Measurements from ENCODE around the gene IHH. TPM values are rescaled to one million over a fixed set of nuclear protein-coding genes. Genes with fewer than 3 reads are reported as not detected.
A peak's percentile ranks its signal among the peaks of the same experiment; 100 is the strongest.

Gene IHH
- total RNA-seq: under 1 TPM in 1 of 2 experiments, not detected in 1; 0.10 TPM

DNA sequence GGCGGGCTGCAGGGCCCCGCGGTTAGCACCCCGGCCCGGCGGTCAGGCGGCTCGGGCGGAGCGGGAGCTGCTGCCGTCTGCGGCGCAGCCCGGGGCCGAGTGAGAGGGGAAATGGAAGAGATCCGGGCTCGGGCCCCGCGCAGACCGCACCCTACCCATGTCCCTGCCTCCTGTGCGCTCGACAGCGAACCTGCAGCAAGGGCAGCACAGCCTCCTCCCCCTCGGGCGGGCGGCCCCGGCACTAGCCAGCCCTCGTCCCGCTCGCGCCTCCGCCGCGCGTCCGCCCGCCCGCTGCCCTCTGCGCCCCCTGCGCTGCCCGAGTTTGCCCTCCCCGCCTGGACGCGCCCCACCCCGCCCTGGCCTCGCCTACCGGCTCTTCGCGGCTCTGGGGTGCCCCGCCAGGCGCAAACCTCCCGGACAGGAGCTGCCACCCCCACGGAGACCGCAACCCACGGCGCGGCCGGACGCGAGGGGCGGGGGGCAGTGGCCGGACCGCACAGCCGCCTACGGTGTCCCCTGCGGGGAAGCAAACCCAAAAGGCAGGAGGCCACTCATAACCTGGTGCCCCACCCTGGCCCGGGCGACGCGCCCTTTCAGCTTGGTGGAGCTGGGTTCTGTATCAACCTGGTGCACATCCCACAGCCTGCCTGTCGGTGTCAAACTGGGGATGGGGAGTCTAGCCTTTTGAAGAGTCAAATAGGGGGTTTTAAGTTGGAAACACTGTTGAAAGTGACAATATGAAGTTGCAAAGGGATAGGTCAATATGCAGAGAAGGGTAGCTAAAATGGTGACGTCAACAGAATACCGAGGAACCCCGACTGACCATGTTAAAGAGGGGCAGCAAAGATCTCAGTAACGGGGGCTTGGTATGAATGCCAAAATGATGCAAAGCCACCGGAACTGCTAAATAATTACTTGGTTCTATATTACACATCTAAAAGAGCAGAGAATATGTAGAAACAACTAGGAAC is at the start of gene IHH:
Gene IHH (minus strand): TSS at position 101 of the 971 bp plus-strand sequence. CDS start 454 bp downstream, outside the sequence.
- Mint-ChIP-seq H3K4me3 (peak within 1 kb of the TSS; percentile 13), H3K4me1 (ENCODE audit: low read depth) (peaks cover 26% of the 10 kb centered on the region), H3K9me3 (no peaks in the 10 kb centered on the region), H3K27me3 (peaks cover 56% of the 10 kb centered on the region), H3K27ac (no peak within 1 kb of the TSS), H3K36me3 (no peaks in the 10 kb centered on the region)
- POLR2A ChIA-PET: no interaction called here
- DNase-seq: peak; percentile 19
- intact Hi-C loops (cut with micrococcal nuclease): no loop called here
- CTCF ChIA-PET: interaction anchor here (0.7 to 12.3 kb wide), 7 partner anchors 31 to 98 kb away, joined by 4 to 238 read pairs (median 6); no protein-coding TSS in a partner anchor

DNA sequence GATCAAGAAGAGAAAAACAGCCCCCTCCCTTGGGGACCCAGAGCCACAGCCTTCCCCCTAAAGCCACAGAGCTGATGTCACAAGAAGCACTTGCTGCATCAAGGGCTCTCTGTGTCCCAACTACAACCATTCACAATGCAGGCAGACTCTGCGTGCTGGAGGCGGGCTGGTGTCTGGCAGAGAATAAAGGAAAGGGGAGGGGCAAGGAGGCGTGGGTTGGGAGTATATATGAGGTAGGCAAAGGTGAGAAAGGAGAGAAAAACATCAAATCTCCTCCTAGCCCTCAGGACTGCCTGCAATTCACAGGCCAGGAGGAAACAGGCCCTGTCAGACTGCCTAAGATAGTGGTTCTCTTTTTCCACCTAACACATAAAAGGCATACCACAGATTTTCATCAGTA is 48.8 kb upstream of the IHH start:
- CTCF ChIA-PET: interaction anchor here (1.7 kb wide), 1 partner anchor 36 kb away, joined by 4 read pairs; no protein-coding TSS in a partner anchor
- POLR2A ChIA-PET: no interaction called here
- Mint-ChIP-seq H3K27me3 (no peaks in the 10 kb centered on the region), H3K4me1 (ENCODE audit: low read depth) (peaks cover 42% of the 10 kb centered on the region), H3K9me3 (no peaks in the 10 kb centered on the region), H3K27ac (no peak overlapping the region), H3K36me3 (peaks cover 4% of the 10 kb centered on the region), H3K4me3 (no peak overlapping the region)
- DNase-seq: peak; percentile 69
- intact Hi-C loops (cut with micrococcal nuclease): no loop called here

DNA sequence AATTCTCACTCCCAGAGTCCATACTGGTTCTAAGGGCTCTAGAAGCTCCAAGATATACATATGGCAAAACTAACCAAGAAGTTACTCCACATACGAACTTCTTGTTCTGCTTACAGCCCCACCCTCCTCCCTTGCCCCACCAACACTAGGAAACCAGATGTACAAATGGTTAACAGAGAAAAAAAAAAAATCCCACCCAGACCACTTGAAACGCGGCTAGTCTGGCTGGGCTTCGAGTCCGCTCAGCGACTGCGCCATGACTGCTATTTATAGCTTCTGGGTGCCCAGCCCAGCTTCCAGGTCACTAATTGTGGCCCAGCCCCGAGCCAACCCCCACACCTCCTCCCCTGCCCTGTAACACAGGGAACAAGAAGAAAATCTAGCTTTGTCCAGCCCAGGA is 47.0 kb upstream of the IHH start:
- H3K27me3 Mint-ChIP-seq: no peaks in the 10 kb centered on the region
- CTCF ChIA-PET: interaction anchor here (1.2 to 5.1 kb wide), 3 partner anchors 12 to 49 kb away, joined by 4 to 45 read pairs (median 4); no protein-coding TSS in a partner anchor
- no peak overlapping the region for H3K4me3 Mint-ChIP-seq
- intact Hi-C loops (cut with micrococcal nuclease): no loop called here
- H3K9me3 Mint-ChIP-seq: no peaks in the 10 kb centered on the region
- peaks cover 43% of the 10 kb centered on the region for H3K4me1 Mint-ChIP-seq (ENCODE audit: low read depth)
- POLR2A ChIA-PET: no interaction called here
- no peak overlapping the region for H3K27ac Mint-ChIP-seq
- DNase-seq: no peak
- peaks cover 4% of the 10 kb centered on the region for H3K36me3 Mint-ChIP-seq

DNA sequence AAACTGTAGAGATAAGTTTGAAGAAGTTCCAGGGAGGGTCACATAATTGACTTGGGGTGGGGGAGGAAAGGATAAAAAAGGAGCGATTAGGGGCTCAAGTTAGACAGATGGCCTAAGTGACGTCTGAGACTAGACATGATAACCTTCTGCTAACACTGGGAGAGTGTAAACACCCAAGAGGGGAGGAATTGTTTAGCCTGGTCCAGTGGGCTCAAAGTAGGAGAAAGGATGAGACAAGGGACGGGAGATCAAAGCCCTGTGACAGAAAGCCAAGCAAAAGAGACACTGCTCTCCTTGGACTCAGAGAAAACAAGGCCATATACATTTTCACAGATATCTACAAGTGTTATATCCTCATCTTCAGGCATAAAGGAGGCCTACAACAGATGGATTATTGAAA is 45.5 kb upstream of the IHH start:
- no peak overlapping the region for H3K4me3 Mint-ChIP-seq
- no peak overlapping the region for H3K27ac Mint-ChIP-seq
- ChIA-PET CTCF (interaction anchor here (1.1 to 5.1 kb wide), 4 partner anchors 12 to 126 kb away, joined by 3 to 45 read pairs (median 20); no protein-coding TSS in a partner anchor), POLR2A (no interaction called here)
- DNase-seq: no peak
- peaks cover 35% of the 10 kb centered on the region for H3K4me1 Mint-ChIP-seq (ENCODE audit: low read depth)
- no peaks in the 10 kb centered on the region for H3K9me3 Mint-ChIP-seq
- intact Hi-C loops (cut with micrococcal nuclease): no loop called here
- H3K27me3 Mint-ChIP-seq: no peaks in the 10 kb centered on the region
- H3K36me3 Mint-ChIP-seq: peaks cover 4% of the 10 kb centered on the region

DNA sequence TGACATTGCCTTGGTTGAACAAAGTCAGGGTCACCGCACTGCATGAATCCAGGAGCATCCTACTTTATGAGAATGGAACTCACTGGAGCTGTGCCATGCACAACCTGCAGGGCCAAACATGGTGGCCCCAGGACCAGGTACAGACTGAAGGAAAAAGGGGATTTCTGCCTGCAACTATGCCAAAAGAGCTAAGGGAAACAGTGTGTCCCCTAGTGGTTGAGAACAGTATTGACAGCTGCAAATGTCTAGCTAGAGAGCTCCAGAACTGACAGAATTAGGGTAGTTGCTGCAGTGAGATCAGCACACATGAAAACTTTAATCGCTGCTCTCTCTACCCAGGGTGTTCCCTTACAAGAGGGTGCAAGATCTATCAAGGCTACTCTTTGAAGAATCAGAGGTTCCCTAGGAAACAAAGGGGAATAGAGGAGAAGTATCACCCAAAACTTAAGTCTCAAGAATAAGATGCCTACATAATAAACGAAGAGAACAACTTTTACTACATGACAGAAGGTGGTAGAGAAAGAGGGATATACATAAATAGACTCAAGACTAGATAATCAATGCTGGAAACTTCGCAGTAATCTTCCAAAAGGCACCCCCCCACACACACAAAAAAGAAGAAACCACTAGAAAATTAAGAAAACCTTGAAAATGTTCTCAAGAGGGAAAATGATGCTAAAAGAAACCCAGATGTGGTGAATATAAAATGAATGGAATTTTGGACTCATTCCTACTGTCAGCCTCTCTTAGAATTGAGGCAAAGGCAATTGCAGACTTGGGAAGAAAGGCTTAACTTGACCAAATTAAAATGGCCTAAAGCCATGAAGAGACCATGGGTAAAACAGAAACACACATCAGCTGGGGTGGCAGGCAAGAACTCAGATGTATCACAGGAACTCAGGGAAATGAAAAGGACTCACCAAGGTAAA is 43.6 kb upstream of the IHH start:
- Mint-ChIP-seq H3K4me3 (no peak overlapping the region), H3K27ac (peak overlapping the region; percentile 53), H3K4me1 (ENCODE audit: low read depth) (peaks cover 29% of the 10 kb centered on the region), H3K27me3 (no peaks in the 10 kb centered on the region), H3K9me3 (no peaks in the 10 kb centered on the region), H3K36me3 (no peaks in the 10 kb centered on the region)
- intact Hi-C loops (cut with micrococcal nuclease): loop anchor here (1.0 to 2.0 kb wide), 2 partner anchors 20 to 46 kb away; no protein-coding TSS in a partner anchor
- ChIA-PET POLR2A (interaction anchor here (0.9 kb wide), 1 partner anchor 8 kb away, joined by 3 read pairs; no protein-coding TSS in a partner anchor), CTCF (interaction anchor here (0.6 to 5.1 kb wide), 45 partner anchors 8 to 190 kb away, joined by 3 to 45 read pairs (median 5); partner anchors contain the start of genes IHH and NHEJ1)
- DNase-seq: peak; percentile 18

DNA sequence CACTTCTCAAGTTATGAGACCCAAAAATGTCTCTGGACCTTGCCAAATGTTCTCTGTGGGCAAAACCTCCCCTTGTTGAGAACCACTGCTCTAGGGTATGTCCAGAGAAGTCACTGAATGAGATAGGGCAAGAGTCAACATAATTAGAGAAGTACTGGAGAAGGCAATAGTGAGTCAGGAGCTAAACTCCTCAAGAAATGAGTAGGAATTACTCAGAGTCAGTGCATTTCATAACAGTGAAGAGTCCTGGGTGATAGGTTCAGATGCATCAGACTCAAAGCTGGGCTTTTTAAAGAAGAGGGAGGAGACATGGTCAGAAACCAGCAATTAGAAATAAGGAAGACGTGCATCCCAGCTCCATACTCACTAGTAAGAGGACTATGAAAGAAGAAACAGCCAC is 38.6 kb upstream of the IHH start:
- POLR2A ChIA-PET: no interaction called here
- H3K27me3 Mint-ChIP-seq: no peaks in the 10 kb centered on the region
- no peak for DNase-seq
- H3K9me3 Mint-ChIP-seq: no peaks in the 10 kb centered on the region
- H3K4me1 Mint-ChIP-seq (ENCODE audit: low read depth): peaks cover 4% of the 10 kb centered on the region
- H3K4me3 Mint-ChIP-seq: no peak overlapping the region
- no peaks in the 10 kb centered on the region for H3K36me3 Mint-ChIP-seq
- CTCF ChIA-PET: interaction anchor here (0.7 to 1.2 kb wide), 4 partner anchors 12 to 98 kb away, joined by 3 to 5 read pairs (median 3); no protein-coding TSS in a partner anchor
- H3K27ac Mint-ChIP-seq: no peak overlapping the region
- intact Hi-C loops (cut with micrococcal nuclease): no loop called here

DNA sequence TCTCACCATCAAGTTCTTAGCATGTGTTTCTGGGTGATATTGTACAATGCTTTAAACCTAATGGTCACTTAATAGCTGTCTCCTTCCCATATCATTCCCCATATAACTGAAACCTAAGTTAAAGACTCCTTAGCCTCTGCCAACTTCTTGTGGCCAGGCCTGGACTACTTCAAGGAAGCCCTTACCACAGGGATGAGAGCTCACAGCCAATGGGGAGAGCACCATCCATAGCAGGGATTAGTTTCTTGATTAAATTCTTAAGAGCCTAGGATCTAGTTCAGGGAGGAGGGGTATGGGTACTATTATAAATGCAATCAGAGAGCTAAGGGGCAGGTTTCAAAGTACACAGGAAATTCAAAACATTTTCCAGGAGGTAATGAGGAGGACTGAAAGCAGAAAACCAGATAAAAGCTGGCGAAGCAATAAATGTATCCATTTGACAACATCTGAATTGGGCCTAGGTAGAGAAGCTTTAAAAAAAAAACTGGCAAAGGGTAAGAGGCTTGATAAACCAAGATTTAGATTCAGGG is 34.8 kb upstream of the IHH start:
- no peak overlapping the region for H3K4me3 Mint-ChIP-seq
- CTCF ChIA-PET: interaction anchor here (1.0 to 2.1 kb wide), 6 partner anchors 9 to 219 kb away, joined by 3 to 13 read pairs (median 4); no protein-coding TSS in a partner anchor
- no peak for DNase-seq
- H3K4me1 Mint-ChIP-seq (ENCODE audit: low read depth): no peaks in the 10 kb centered on the region
- H3K27ac Mint-ChIP-seq: no peak overlapping the region
- no peaks in the 10 kb centered on the region for H3K27me3 Mint-ChIP-seq
- POLR2A ChIA-PET: no interaction called here
- H3K36me3 Mint-ChIP-seq: no peaks in the 10 kb centered on the region
- intact Hi-C loops (cut with micrococcal nuclease): no loop called here
- H3K9me3 Mint-ChIP-seq: no peaks in the 10 kb centered on the region

DNA sequence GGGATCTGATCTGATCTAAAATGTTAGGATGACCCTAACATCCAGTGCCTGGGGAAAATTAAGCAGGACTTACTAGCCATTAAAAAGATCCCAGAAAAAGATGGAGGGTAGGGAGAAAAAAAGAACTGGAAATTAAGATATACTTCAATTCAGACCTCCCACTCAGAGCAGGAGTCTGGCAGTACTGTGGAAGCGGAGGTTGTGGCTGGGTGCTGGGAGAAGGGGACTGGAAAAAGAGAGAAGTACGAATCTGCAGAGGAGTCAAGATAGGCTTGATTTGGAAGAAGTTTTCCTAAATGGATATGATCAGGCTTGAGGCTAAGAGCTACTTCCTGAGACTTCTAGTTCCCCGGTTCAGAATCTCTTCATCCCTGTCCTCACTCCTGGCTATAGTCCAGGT is 33.5 kb upstream of the IHH start:
- Mint-ChIP-seq H3K27me3 (no peaks in the 10 kb centered on the region), H3K27ac (no peak overlapping the region), H3K36me3 (peaks cover 3% of the 10 kb centered on the region), H3K4me1 (ENCODE audit: low read depth) (no peaks in the 10 kb centered on the region), H3K9me3 (no peaks in the 10 kb centered on the region), H3K4me3 (no peak overlapping the region)
- DNase-seq: no peak
- ChIA-PET CTCF (interaction anchor here (1.7 to 2.1 kb wide), 2 partner anchors 10 to 25 kb away, joined by 5 to 13 read pairs; no protein-coding TSS in a partner anchor), POLR2A (no interaction called here)
- intact Hi-C loops (cut with micrococcal nuclease): no loop called here

DNA sequence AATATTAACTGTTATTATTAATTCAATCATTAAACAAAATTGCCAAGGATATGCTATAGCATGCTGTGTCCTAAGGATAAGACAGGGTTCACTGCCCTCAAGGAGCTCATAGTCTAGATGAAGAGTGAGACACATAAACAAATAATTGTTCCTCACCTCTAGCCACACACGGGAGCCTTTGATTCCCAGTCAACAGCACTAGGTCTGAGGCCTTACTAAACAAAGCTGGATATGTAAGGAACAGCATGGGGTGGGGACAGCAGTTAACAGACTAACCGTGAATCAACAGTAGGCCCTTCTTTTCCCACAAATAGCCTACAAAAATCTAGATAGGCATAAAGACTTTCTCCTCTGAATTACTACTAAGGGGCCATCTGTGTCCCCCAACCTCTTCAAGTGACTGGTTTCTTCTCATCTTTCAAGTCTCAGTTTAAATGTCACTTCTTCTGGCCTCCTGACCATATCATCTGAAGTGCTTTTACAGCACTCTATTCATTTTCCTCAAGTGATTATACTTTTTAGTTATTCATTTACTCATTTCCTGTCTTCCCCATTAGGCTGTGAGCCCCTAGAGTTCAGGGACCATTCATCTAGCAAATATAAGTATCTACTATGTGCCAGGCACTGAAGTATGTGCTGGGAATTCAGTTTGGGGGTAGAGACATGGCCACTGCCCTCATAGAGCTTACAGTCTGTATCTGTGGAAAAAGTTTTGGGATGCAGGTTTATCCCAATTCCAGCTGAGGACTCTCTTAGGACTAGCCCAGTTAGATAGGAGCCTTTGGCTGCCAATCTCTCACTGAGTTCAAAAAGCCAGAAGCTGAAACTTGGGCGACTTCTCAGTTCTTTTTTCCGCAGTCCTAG is 29.9 kb upstream of the IHH start:
- Mint-ChIP-seq H3K27ac (no peak overlapping the region), H3K27me3 (no peaks in the 10 kb centered on the region), H3K36me3 (peaks cover 6% of the 10 kb centered on the region), H3K4me1 (ENCODE audit: low read depth) (peaks cover 4% of the 10 kb centered on the region), H3K4me3 (no peak overlapping the region), H3K9me3 (no peaks in the 10 kb centered on the region)
- no peak for DNase-seq
- ChIA-PET CTCF (interaction anchor here (0.9 to 2.7 kb wide), 7 partner anchors 13 to 187 kb away, joined by 3 to 12 read pairs (median 4); no protein-coding TSS in a partner anchor), POLR2A (no interaction called here)
- intact Hi-C loops (cut with micrococcal nuclease): no loop called here

DNA sequence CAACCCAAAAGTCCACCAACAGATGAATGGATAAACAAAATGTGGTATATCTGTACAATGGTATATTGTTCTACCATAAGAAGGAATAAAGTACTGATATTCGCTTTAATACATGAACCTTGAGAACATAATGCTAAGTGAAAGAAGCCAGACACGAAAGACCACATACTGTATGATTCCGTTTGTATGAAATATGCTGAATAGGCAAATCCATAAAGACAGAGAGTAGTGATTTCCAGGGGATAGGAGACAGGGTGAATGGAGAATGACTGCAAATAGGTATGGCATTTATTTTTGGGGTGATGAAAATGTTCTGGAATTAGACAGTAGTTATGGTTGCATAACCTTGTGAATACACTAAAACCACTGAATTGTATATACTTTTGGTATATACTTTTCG is 28.6 kb upstream of the IHH start:
- Mint-ChIP-seq H3K4me1 (ENCODE audit: low read depth) (peaks cover 4% of the 10 kb centered on the region), H3K27me3 (no peaks in the 10 kb centered on the region), H3K36me3 (peaks cover 6% of the 10 kb centered on the region), H3K9me3 (no peaks in the 10 kb centered on the region), H3K4me3 (no peak overlapping the region), H3K27ac (no peak overlapping the region)
- CTCF ChIA-PET: interaction anchor here (2.7 kb wide), 1 partner anchor 15 kb away, joined by 12 read pairs; no protein-coding TSS in a partner anchor
- POLR2A ChIA-PET: no interaction called here
- DNase-seq: no peak
- intact Hi-C loops (cut with micrococcal nuclease): no loop called here

DNA sequence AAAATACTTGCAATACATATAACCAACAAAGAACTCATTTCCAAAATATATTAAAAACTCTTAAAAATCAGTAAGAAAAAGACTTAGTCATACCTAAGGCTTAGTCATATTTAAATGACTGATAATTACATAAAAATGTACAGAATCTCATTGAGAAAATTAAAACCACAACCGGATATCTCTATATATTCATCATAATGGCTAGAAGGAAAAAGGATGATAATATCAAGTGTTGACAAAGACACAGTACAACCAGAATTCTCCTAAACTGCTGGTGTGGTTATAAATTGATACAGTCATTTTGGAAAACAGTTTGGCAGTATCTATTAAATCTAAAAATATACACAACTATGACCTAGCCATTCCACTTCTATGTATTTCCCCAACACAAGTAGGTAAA is 27.1 kb upstream of the IHH start:
- H3K27ac Mint-ChIP-seq: no peak overlapping the region
- DNase-seq: no peak
- ChIA-PET CTCF (interaction anchor here (1.0 to 2.6 kb wide), 4 partner anchors 13 to 32 kb away, joined by 3 to 6 read pairs (median 4); no protein-coding TSS in a partner anchor), POLR2A (no interaction called here)
- no peaks in the 10 kb centered on the region for H3K9me3 Mint-ChIP-seq
- intact Hi-C loops (cut with micrococcal nuclease): no loop called here
- H3K4me3 Mint-ChIP-seq: no peak overlapping the region
- peaks cover 6% of the 10 kb centered on the region for H3K36me3 Mint-ChIP-seq
- H3K4me1 Mint-ChIP-seq (ENCODE audit: low read depth): peaks cover 4% of the 10 kb centered on the region
- no peaks in the 10 kb centered on the region for H3K27me3 Mint-ChIP-seq

All from activated CD4-positive, alpha-beta memory T cell treated with anti-CD3 and anti-CD28 coated beads for 36 hours (primary cell).